ENCODE results near the gene ST7L. TPM values are rescaled to one million over a fixed set of nuclear protein-coding genes. Genes with fewer than 3 reads are reported as not detected.

ST7L gene
- total and polyA plus RNA-seq, 9 of the 15 experiments (the other 6 are each of a cell fraction or from before 2014, with no cell fraction given): 9.0 to 32.5 (median 26.6) TPM

GRCh38 chr1:112575154-112575804 lies 43.7 kb downstream of the ST7L start (continued):
- no peak; the same call in 1 of the 2 replicates for TF ChIP-seq IRF9 (tag; IDR thresholded peaks at IDR 0.05)
- no peak for TF ChIP-seq RBM34 (IDR thresholded peaks at IDR 0.05; ENCODE audit: borderline replicate concordance, insufficient read depth, low read length)
- TF ChIP-seq GTF2F1 (IDR thresholded peaks at IDR 0.05; ENCODE audit: low read depth, low read length): no peak
- TF ChIP-seq BMI1 (IDR thresholded peaks at IDR 0.05; ENCODE audit: low read length): no peak
- TF ChIP-seq HDAC6 (IDR thresholded peaks at IDR 0.05; ENCODE audit: low read depth, low read length): no peak
- TF ChIP-seq TOE1 (IDR thresholded peaks at IDR 0.05; ENCODE audit: borderline replicate concordance): no peak
- no peak for TF ChIP-seq TOE1 (CRISPR knock-in tag; IDR thresholded peaks at IDR 0.05; ENCODE audit: borderline replicate concordance, low read depth)
- no peak for TF ChIP-seq ZNF79 (CRISPR knock-in tag; IDR thresholded peaks at IDR 0.05; ENCODE audit: low read depth)
- TF ChIP-seq, protein P1, sequence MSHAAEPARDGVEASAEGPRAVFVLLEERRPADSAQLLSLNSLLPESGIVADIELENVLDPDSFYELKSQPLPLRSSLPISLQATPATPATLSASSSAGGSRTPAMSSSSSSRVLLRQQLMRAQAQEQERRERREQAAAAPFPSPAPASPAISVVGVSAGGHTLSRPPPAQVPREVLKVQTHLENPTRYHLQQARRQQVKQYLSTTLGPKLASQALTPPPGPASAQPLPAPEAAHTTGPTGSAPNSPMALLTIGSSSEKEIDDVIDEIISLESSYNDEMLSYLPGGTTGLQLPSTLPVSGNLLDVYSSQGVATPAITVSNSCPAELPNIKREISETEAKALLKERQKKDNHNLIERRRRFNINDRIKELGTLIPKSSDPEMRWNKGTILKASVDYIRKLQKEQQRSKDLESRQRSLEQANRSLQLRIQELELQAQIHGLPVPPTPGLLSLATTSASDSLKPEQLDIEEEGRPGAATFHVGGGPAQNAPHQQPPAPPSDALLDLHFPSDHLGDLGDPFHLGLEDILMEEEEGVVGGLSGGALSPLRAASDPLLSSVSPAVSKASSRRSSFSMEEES (CRISPR knock-in tag; IDR thresholded peaks at IDR 0.05): no peak
- peak; percentile 8; the same call in 1 of the 2 replicates for TF ChIP-seq CC2D1A (IDR thresholded peaks at IDR 0.05)
- TF ChIP-seq, protein P2, sequence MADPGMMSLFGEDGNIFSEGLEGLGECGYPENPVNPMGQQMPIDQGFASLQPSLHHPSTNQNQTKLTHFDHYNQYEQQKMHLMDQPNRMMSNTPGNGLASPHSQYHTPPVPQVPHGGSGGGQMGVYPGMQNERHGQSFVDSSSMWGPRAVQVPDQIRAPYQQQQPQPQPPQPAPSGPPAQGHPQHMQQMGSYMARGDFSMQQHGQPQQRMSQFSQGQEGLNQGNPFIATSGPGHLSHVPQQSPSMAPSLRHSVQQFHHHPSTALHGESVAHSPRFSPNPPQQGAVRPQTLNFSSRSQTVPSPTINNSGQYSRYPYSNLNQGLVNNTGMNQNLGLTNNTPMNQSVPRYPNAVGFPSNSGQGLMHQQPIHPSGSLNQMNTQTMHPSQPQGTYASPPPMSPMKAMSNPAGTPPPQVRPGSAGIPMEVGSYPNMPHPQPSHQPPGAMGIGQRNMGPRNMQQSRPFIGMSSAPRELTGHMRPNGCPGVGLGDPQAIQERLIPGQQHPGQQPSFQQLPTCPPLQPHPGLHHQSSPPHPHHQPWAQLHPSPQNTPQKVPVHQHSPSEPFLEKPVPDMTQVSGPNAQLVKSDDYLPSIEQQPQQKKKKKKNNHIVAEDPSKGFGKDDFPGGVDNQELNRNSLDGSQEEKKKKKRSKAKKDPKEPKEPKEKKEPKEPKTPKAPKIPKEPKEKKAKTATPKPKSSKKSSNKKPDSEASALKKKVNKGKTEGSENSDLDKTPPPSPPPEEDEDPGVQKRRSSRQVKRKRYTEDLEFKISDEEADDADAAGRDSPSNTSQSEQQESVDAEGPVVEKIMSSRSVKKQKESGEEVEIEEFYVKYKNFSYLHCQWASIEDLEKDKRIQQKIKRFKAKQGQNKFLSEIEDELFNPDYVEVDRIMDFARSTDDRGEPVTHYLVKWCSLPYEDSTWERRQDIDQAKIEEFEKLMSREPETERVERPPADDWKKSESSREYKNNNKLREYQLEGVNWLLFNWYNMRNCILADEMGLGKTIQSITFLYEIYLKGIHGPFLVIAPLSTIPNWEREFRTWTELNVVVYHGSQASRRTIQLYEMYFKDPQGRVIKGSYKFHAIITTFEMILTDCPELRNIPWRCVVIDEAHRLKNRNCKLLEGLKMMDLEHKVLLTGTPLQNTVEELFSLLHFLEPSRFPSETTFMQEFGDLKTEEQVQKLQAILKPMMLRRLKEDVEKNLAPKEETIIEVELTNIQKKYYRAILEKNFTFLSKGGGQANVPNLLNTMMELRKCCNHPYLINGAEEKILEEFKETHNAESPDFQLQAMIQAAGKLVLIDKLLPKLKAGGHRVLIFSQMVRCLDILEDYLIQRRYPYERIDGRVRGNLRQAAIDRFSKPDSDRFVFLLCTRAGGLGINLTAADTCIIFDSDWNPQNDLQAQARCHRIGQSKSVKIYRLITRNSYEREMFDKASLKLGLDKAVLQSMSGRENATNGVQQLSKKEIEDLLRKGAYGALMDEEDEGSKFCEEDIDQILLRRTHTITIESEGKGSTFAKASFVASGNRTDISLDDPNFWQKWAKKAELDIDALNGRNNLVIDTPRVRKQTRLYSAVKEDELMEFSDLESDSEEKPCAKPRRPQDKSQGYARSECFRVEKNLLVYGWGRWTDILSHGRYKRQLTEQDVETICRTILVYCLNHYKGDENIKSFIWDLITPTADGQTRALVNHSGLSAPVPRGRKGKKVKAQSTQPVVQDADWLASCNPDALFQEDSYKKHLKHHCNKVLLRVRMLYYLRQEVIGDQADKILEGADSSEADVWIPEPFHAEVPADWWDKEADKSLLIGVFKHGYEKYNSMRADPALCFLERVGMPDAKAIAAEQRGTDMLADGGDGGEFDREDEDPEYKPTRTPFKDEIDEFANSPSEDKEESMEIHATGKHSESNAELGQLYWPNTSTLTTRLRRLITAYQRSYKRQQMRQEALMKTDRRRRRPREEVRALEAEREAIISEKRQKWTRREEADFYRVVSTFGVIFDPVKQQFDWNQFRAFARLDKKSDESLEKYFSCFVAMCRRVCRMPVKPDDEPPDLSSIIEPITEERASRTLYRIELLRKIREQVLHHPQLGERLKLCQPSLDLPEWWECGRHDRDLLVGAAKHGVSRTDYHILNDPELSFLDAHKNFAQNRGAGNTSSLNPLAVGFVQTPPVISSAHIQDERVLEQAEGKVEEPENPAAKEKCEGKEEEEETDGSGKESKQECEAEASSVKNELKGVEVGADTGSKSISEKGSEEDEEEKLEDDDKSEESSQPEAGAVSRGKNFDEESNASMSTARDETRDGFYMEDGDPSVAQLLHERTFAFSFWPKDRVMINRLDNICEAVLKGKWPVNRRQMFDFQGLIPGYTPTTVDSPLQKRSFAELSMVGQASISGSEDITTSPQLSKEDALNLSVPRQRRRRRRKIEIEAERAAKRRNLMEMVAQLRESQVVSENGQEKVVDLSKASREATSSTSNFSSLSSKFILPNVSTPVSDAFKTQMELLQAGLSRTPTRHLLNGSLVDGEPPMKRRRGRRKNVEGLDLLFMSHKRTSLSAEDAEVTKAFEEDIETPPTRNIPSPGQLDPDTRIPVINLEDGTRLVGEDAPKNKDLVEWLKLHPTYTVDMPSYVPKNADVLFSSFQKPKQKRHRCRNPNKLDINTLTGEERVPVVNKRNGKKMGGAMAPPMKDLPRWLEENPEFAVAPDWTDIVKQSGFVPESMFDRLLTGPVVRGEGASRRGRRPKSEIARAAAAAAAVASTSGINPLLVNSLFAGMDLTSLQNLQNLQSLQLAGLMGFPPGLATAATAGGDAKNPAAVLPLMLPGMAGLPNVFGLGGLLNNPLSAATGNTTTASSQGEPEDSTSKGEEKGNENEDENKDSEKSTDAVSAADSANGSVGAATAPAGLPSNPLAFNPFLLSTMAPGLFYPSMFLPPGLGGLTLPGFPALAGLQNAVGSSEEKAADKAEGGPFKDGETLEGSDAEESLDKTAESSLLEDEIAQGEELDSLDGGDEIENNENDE (IDR thresholded peaks at IDR 0.05; ENCODE audit: low read depth, low read length): no peak
- no peak for TF ChIP-seq STAT5A (IDR thresholded peaks at IDR 0.05; ENCODE audit: borderline replicate concordance, low read length)
- TF ChIP-seq ZNF212 (CRISPR knock-in tag; IDR thresholded peaks at IDR 0.05): no peak
- no peak for TF ChIP-seq ELF2 (CRISPR knock-in tag; IDR thresholded peaks at IDR 0.05)

Data from K562 (cell line).